ENCODE data around the gene ACACB.

The ACACB gene

DNA sequence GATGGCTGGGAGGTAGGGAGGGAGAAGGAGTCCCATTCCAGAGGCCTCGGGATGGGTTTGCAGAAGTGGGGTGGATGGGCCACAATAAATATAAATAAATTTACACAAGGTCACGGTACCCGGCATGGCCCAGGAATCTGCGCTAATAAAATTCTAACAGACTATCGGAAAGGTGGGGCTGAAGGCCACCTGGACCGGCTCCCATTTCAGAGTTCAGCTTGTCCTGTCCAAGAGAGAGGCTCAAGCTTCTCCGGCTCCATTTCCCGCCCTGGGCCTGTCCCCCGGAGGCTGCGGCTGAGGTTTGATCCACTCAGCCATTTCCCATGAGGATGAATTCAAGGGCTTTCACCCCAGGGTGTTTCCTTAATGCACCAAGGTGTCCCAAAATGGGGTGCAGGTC, 162.5 kb downstream of the ACACB start:
- Histone ChIP-seq H3K9ac (ENCODE audit: low read depth, low read length) (no peak overlapping the region), H3K27me3 (ENCODE audit: insufficient read depth, low read length, poor library complexity) (no peaks in the 10 kb centered on the region), H3K9me3 (ENCODE audit: insufficient read depth, low read length, severe bottlenecking) (no peaks in the 10 kb centered on the region), H3K4me1 (ENCODE audit: insufficient read depth, low read length) (no peaks in the 10 kb centered on the region), H3K36me3 (ENCODE audit: insufficient read depth, low read length) (no peaks in the 10 kb centered on the region), H3K79me2 (ENCODE audit: insufficient read depth, low read length) (no peaks in the 10 kb centered on the region), H4K20me1 (ENCODE audit: insufficient read depth, low read length) (no peaks in the 10 kb centered on the region), H2AFZ (ENCODE audit: low read depth, low read length) (no peak overlapping the region), H3K4me2 (ENCODE audit: insufficient read depth, low read length) (no peak overlapping the region), H3K27ac (ENCODE audit: low read length) (no peak overlapping the region), H3K4me3 (ENCODE audit: low read depth in 1 of 2, low read length in 2 of 2) (no peak overlapping the region)
- TF ChIP-seq, protein P1, sequence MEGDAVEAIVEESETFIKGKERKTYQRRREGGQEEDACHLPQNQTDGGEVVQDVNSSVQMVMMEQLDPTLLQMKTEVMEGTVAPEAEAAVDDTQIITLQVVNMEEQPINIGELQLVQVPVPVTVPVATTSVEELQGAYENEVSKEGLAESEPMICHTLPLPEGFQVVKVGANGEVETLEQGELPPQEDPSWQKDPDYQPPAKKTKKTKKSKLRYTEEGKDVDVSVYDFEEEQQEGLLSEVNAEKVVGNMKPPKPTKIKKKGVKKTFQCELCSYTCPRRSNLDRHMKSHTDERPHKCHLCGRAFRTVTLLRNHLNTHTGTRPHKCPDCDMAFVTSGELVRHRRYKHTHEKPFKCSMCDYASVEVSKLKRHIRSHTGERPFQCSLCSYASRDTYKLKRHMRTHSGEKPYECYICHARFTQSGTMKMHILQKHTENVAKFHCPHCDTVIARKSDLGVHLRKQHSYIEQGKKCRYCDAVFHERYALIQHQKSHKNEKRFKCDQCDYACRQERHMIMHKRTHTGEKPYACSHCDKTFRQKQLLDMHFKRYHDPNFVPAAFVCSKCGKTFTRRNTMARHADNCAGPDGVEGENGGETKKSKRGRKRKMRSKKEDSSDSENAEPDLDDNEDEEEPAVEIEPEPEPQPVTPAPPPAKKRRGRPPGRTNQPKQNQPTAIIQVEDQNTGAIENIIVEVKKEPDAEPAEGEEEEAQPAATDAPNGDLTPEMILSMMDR (IDR thresholded peaks at IDR 0.05; ENCODE audit: borderline replicate concordance, extremely low read depth, low read length, poor library complexity, severe bottlenecking), result no peak
- no peak for TF ChIP-seq EZH2 (IDR thresholded peaks at IDR 0.05; ENCODE audit: borderline replicate concordance, low read depth, low read length, severe bottlenecking)
- DNase-seq, result no peak
- no peak for ATAC-seq (ENCODE audit: insufficient read depth, low read depth)

- H3K4me3 ChIP-seq (ENCODE audit: low read depth in 1 of 2, low read length in 2 of 2), result no peak overlapping the region
- DNase-seq, result no peak
- no peaks in the 10 kb centered on the region for H3K79me2 ChIP-seq (ENCODE audit: insufficient read depth, low read length)
- H4K20me1 ChIP-seq (ENCODE audit: insufficient read depth, low read length), result no peaks in the 10 kb centered on the region
- H3K4me2 ChIP-seq (ENCODE audit: insufficient read depth, low read length), result no peak overlapping the region
- no peak overlapping the region for H2AFZ ChIP-seq (ENCODE audit: low read depth, low read length)
- no peak for ATAC-seq (ENCODE audit: insufficient read depth, low read depth)
- H3K9ac ChIP-seq (ENCODE audit: low read depth, low read length), result no peak overlapping the region
- no peak overlapping the region for H3K27ac ChIP-seq (ENCODE audit: low read length)
- H3K4me1 ChIP-seq (ENCODE audit: insufficient read depth, low read length), result no peaks in the 10 kb centered on the region
- no peaks in the 10 kb centered on the region for H3K27me3 ChIP-seq (ENCODE audit: insufficient read depth, low read length, poor library complexity)
- H3K9me3 ChIP-seq (ENCODE audit: insufficient read depth, low read length, severe bottlenecking), result no peaks in the 10 kb centered on the region
- no peaks in the 10 kb centered on the region for H3K36me3 ChIP-seq (ENCODE audit: insufficient read depth, low read length)
- TF ChIP-seq, protein P1 (IDR thresholded peaks at IDR 0.05; ENCODE audit: borderline replicate concordance, extremely low read depth, low read length, poor library complexity, severe bottlenecking), result no peak
- TF ChIP-seq EZH2 (IDR thresholded peaks at IDR 0.05; ENCODE audit: borderline replicate concordance, low read depth, low read length, severe bottlenecking), result no peak
Measured at GRCh38 chr12:109279525-109279924, 163.1 kb downstream of the ACACB start.

- Histone ChIP-seq H3K27me3 (ENCODE audit: insufficient read depth, low read length, poor library complexity) (no peaks in the 10 kb centered on the region), H2AFZ (ENCODE audit: low read depth, low read length) (no peak overlapping the region), H4K20me1 (ENCODE audit: insufficient read depth, low read length) (no peaks in the 10 kb centered on the region), H3K4me3 (ENCODE audit: low read depth in 1 of 2, low read length in 2 of 2) (no peak overlapping the region), H3K4me1 (ENCODE audit: insufficient read depth, low read length) (no peaks in the 10 kb centered on the region), H3K36me3 (ENCODE audit: insufficient read depth, low read length) (no peaks in the 10 kb centered on the region), H3K79me2 (ENCODE audit: insufficient read depth, low read length) (no peaks in the 10 kb centered on the region), H3K27ac (ENCODE audit: low read length) (no peak overlapping the region), H3K9ac (ENCODE audit: low read depth, low read length) (no peak overlapping the region), H3K9me3 (ENCODE audit: insufficient read depth, low read length, severe bottlenecking) (no peaks in the 10 kb centered on the region), H3K4me2 (ENCODE audit: insufficient read depth, low read length) (no peak overlapping the region)
- no peak for TF ChIP-seq EZH2 (IDR thresholded peaks at IDR 0.05; ENCODE audit: borderline replicate concordance, low read depth, low read length, severe bottlenecking)
- TF ChIP-seq, protein P1 (IDR thresholded peaks at IDR 0.05; ENCODE audit: borderline replicate concordance, extremely low read depth, low read length, poor library complexity, severe bottlenecking), result no peak
- ATAC-seq (ENCODE audit: insufficient read depth, low read depth), result no peak
- no peak for DNase-seq
Measured at GRCh38 chr12:109281452-109281851, 165.1 kb downstream of the ACACB start.

DNA sequence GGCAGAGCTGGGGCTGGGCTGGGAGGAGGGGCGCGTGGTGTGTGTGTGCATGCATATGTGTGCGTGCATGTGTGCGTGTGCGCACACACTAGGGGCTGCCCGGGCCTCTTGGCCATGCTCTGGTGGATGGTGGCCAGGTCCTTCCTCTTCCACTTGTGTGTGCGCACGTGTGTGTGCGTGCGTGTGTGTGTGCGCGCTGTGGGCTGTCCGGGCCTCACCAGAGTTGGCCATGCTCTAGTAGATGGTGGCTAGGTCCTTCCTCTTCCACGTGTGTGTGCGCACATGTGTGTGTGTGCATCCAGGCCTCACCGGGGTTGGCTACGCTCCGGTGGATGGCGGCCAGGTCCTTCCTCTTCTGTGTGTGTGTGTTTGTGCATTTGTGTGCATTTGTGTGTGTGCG, 168.0 kb downstream of the ACACB start:
- Histone ChIP-seq H4K20me1 (ENCODE audit: insufficient read depth, low read length) (no peaks in the 10 kb centered on the region), H3K9me3 (ENCODE audit: insufficient read depth, low read length, severe bottlenecking) (no peaks in the 10 kb centered on the region), H3K27ac (ENCODE audit: low read length) (no peak overlapping the region), H3K9ac (ENCODE audit: low read depth, low read length) (no peak overlapping the region), H3K4me3 (ENCODE audit: low read depth in 1 of 2, low read length in 2 of 2) (no peak overlapping the region), H2AFZ (ENCODE audit: low read depth, low read length) (no peak overlapping the region), H3K36me3 (ENCODE audit: insufficient read depth, low read length) (no peaks in the 10 kb centered on the region), H3K4me2 (ENCODE audit: insufficient read depth, low read length) (no peak overlapping the region), H3K4me1 (ENCODE audit: insufficient read depth, low read length) (no peaks in the 10 kb centered on the region), H3K79me2 (ENCODE audit: insufficient read depth, low read length) (no peaks in the 10 kb centered on the region), H3K27me3 (ENCODE audit: insufficient read depth, low read length, poor library complexity) (no peaks in the 10 kb centered on the region)
- TF ChIP-seq EZH2 (IDR thresholded peaks at IDR 0.05; ENCODE audit: borderline replicate concordance, low read depth, low read length, severe bottlenecking), result no peak
- TF ChIP-seq, protein P1 (IDR thresholded peaks at IDR 0.05; ENCODE audit: borderline replicate concordance, extremely low read depth, low read length, poor library complexity, severe bottlenecking), result no peak
- ATAC-seq (ENCODE audit: insufficient read depth, low read depth) (no peak), DNase-seq (no peak)

Measured in DND-41 (cell line).